GM13976 (cell line): ENCODE measurements around the gene TRAF3.

Source experiments
- DNase-seq: peaks from one replicate; pipeline ENCODE4 v3.0.0; 2012; ENCODE audit warnings: low spot score
- in situ Hi-C: fragments of 300-500 bp; cut with MboI; formaldehyde crosslinking; loops from one replicate; pipeline ENCODE4 v1.12.0; 2022; ENCODE audit warnings: low sequenced_read_pairs, mixed read lengths, inconsistent platforms; ENCODE audit not compliant: unreplicated experiment
- TF ChIP-seq, protein P1 (sequence below): IDR thresholded peaks from 2 replicates; pipeline ENCODE4 v1.5.1; 2012; ENCODE audit warnings: borderline replicate concordance, mild to moderate bottlenecking; ENCODE audit not compliant: insufficient read depth; ENCODE audit errors: extremely low read depth, missing control alignments, control extremely low read depth

Gene TRAF3

DNA sequence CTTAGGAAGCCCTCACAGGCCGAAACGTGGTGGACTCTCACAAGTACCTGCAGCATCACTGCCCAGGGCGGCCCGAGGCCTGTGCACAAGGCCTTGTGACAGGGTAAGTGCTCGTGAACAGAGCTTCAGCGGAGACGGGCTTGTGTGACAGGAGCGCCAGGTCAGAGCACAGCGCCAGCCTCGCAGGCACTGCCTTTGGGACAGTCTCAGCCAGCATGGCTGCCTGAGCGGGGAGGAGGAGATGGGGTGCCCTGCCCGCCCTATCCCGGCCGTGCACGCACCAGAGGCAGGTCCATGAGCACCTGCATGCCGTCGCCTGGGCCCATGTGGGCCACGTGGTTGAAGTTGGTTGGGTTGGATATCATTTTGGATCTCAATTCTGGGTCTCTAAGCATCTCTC lies 162.1 kb downstream of the TRAF3 start:
- no peak for DNase-seq
- in situ Hi-C loops = no loop called here
- TF ChIP-seq, protein P1, sequence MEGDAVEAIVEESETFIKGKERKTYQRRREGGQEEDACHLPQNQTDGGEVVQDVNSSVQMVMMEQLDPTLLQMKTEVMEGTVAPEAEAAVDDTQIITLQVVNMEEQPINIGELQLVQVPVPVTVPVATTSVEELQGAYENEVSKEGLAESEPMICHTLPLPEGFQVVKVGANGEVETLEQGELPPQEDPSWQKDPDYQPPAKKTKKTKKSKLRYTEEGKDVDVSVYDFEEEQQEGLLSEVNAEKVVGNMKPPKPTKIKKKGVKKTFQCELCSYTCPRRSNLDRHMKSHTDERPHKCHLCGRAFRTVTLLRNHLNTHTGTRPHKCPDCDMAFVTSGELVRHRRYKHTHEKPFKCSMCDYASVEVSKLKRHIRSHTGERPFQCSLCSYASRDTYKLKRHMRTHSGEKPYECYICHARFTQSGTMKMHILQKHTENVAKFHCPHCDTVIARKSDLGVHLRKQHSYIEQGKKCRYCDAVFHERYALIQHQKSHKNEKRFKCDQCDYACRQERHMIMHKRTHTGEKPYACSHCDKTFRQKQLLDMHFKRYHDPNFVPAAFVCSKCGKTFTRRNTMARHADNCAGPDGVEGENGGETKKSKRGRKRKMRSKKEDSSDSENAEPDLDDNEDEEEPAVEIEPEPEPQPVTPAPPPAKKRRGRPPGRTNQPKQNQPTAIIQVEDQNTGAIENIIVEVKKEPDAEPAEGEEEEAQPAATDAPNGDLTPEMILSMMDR = no peak

DNA sequence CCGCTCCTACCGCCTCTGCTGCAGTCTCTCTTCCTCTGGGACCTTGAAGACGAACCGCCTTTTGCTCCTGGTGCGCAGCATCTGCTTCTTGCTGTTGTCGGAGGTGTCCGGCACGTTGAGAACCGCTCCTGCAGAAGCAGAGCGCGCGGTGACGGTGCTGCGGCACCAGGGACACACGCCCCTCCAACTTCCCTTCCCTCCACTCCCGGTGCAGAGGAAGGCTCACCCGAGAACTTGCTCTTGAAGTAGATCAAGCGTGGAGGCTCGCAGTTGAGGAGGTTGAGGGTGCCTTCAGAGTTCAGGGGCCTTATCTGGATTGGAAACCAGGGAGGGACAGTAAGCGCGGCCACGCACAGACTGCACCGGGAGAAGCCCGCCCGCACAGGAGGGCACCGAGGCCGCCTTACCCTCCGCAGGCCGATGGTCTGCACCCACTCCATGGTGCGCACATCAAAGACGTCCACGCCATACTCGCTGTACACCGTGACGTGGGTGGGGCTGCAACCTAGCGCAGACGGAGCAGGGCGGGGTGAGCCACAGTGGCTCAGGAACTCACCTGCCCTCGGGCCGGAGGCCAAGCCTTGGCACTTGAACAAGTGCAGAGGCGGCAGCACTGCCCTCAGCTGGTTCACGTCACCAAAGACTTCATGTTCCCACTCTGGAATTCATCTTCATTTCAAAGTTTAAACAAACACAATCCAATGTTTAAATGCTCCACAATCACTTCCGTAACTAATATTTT lies 162.7 kb downstream of the TRAF3 start:
- no peak for DNase-seq
- TF ChIP-seq, protein P1 = no peak
- in situ Hi-C loops = no loop called here

DNA sequence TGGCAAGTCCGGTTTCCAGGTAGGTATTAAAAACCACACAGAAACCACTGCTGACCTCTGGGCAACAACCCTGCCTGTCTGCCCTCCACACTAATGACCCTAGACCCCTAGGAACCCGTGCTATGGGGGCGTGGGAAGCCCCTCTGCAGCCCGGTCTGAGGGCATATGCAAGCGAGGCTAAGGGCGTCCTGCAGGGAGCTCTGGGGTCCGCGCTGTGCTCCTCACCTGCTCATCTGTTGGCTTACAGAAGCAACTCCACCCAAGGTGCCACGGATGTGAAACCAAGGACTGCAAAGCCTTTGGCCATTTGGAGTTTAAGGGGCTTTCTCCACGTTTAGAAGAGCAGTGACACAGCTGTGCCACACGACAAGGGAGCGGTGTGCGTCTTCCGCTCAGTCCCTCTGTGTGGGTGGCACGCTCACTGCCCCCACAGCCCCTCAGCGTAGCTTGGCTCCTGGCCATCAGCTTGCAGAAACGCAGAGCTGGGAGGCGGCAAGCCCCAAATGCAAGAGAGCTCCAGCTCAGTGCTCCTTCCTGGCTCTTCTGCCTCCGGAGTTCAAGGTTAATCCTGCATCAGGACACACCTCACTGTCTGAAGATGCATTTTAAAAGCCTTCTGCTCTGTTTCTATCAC lies 163.6 kb downstream of the TRAF3 start:
- in situ Hi-C loops = no loop called here
- no peak for DNase-seq
- TF ChIP-seq, protein P1 = no peak

DNA sequence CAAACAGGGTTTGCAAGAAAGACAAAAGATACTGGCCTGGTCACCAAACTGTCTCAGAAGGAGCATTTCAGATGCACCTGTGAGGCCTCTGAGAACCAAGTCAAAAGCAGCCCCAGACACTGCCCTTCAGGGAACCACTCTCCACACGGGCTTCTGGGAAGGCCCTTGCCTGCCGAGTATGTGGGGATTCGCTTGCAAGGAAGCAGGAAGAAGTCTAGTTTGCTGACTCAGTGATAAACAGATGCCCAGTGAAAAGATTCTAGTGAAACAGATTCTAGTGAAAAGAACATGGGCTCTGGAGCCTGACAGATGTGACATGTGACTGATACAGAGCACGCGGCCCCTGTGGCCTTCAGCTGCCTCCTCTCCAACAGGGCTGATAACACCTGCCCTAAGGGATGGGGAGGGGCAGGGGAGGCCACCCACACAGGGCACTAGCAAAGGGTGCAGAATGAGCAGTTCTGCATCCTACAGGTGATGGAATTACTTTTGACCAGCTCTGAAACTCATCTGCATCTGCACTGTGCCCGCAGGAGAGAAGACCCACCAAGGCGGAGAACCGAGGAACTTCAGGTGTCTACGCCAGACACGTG lies 164.3 kb downstream of the TRAF3 start:
- in situ Hi-C loops = no loop called here
- TF ChIP-seq, protein P1 = no peak
- DNase-seq = no peak

DNA sequence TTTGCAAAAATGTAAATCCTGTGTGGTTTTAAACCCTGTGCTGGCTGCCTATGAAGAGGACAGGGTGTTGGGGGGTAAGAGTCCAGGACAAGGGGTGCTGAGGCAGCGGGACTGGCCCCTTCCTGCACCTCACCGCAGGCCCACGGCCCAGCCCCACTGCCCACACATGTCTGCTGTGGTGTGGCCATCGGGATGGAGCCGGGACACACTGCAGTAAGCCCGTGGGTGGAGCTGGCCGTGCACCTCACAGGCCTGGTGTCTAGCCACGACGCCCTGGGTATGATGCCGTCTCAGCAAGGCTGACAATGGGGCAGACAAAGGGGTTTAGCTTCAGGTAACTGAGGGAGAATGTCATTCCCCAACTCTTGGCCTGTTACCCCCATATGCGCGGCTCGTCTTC lies 164.8 kb downstream of the TRAF3 start:
- in situ Hi-C loops = no loop called here
- TF ChIP-seq, protein P1 = no peak
- no peak for DNase-seq

DNA sequence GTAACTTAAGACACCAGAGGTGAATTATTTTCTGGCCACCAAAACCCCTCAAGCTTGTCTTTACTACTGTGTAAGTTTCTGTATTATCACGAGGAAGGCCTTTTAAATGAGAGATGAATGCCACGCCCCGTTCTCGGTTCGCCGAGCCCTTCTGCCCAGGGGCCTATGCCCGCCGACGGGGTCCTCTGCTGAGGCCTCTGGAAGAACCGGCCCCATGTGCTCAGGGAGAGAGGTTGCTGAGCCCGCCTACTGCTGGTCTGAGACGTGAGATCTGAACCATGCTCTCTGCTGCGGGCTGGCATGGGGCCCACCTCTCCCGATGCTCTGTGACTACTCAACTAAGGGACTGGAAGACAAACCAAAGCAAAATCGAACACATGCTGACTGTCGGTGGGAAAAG lies 166.2 kb downstream of the TRAF3 start:
- in situ Hi-C loops = no loop called here
- TF ChIP-seq, protein P1 = no peak

DNA sequence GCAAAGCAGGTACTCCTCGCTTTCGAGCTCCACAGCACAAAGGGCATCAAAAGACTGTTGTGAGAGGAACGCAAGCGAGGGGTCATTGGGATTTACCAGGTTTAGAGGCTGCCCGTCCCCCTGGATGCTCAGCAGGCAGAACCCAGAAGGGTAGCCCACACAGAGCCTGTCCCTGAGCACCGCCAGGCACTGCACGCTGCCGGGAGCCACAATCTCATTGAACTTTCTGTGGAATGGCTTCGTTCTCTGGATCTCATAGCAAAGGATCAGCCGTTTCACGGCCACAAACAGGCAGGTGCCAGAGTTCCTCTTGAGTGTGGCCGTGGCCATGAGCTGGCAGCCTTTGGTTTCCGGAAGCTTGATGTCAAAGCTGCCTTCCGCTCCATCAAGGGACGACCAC lies 166.7 kb downstream of the TRAF3 start:
- TF ChIP-seq, protein P1 = no peak
- in situ Hi-C loops = no loop called here
- DNase-seq = no peak

More for the DNA sequence above, 166.2 kb downstream of the TRAF3 start:
- no peak for DNase-seq
